H9 (cell line): ENCODE results near the gene LRRC40. TPM values are rescaled to one million over a fixed set of nuclear protein-coding genes. Genes with fewer than 3 reads are reported as not detected.

Experiments
- DNase-seq: peaks from one replicate; pipeline ENCODE4 v3.0.0-alpha.2; 2017
- H2AFZ ChIP-seq: one replicate; pipeline ENCODE4 v1.6.1; 2013; ENCODE audit warnings: mild to moderate bottlenecking, low read length, control low read depth, moderate library complexity
- H2AK5ac ChIP-seq: 2 replicates; pipeline ENCODE4 v1.6.1; 2013; ENCODE audit warnings: low read length, control low read depth, mixed read lengths; ENCODE audit not compliant: insufficient read length
- H2BK120ac ChIP-seq: one replicate; pipeline ENCODE4 v1.6.1; 2013; ENCODE audit warnings: low read depth, mild to moderate bottlenecking, low read length, control low read depth, inconsistent platforms; ENCODE audit not compliant: poor library complexity, severe bottlenecking
- H2BK12ac ChIP-seq: 2 replicates; pipeline ENCODE4 v1.6.1; 2013; ENCODE audit warnings: low read length, control low read depth, mixed read lengths, low read depth; ENCODE audit not compliant: insufficient read length
- H2BK15ac ChIP-seq: 2 replicates; pipeline ENCODE4 v1.6.1; 2013; ENCODE audit warnings: low read depth, low read length, control low read depth
- H2BK20ac ChIP-seq: one replicate; pipeline ENCODE4 v1.6.1; 2013; ENCODE audit warnings: low read depth, mild to moderate bottlenecking, low read length, control low read depth, inconsistent platforms; ENCODE audit not compliant: poor library complexity, severe bottlenecking
- H2BK5ac ChIP-seq: 2 replicates; pipeline ENCODE4 v1.6.1; 2013; ENCODE audit warnings: low read length, control low read depth, mixed read lengths; ENCODE audit not compliant: insufficient read length
- H3K14ac ChIP-seq: 2 replicates; pipeline ENCODE4 v1.6.1; 2013; ENCODE audit warnings: low read length, control low read depth; ENCODE audit not compliant: insufficient read depth
- H3K18ac ChIP-seq: 2 replicates; pipeline ENCODE4 v1.6.1; 2013; ENCODE audit warnings: low read depth, mild to moderate bottlenecking, mixed read lengths, low read length, control low read depth; ENCODE audit not compliant: insufficient read length
- H3K23ac ChIP-seq: 2 replicates; pipeline ENCODE4 v1.6.1; 2013; ENCODE audit warnings: low read length, control low read depth, mixed read lengths, low read depth; ENCODE audit not compliant: insufficient read length
- H3K23me2 ChIP-seq: 2 replicates; pipeline ENCODE4 v1.6.1; 2013; ENCODE audit warnings: low read depth, mild to moderate bottlenecking, mixed read lengths, low read length, control low read depth; ENCODE audit not compliant: insufficient read length, poor library complexity, severe bottlenecking
- H3K27ac ChIP-seq: 2 replicates; pipeline ENCODE4 v1.5.1; 2013; ENCODE audit warnings: low read length, control low read depth, mixed read lengths, low read depth; ENCODE audit not compliant: insufficient read length
- H3K27me3 ChIP-seq: 2 replicates; pipeline ENCODE4 v1.6.1; 2013; ENCODE audit warnings: low read length, control low read depth, inconsistent platforms; ENCODE audit not compliant: insufficient read depth
- H3K4ac ChIP-seq: 2 replicates; pipeline ENCODE4 v1.6.1; 2013; ENCODE audit warnings: low read depth, mild to moderate bottlenecking, control low read depth, inconsistent platforms, low read length, moderate library complexity
- H3K4me1 ChIP-seq: 2 replicates; pipeline ENCODE4 v1.6.1; 2013; ENCODE audit warnings: low read length, control low read depth, inconsistent platforms; ENCODE audit not compliant: insufficient read depth
- H3K4me2 ChIP-seq: 2 replicates; pipeline ENCODE4 v1.6.1; 2013; ENCODE audit warnings: low read length, control low read depth, mixed read lengths; ENCODE audit not compliant: insufficient read length, insufficient read depth
- H3K56ac ChIP-seq: 2 replicates; pipeline ENCODE4 v1.6.1; 2013; ENCODE audit warnings: low read depth, mild to moderate bottlenecking, mixed read lengths, low read length, control low read depth; ENCODE audit not compliant: insufficient read length
- H3K79me1 ChIP-seq: 2 replicates; pipeline ENCODE4 v1.6.1; 2013; ENCODE audit warnings: low read depth, mild to moderate bottlenecking, moderate library complexity, low read length, control low read depth, inconsistent platforms; ENCODE audit not compliant: insufficient read depth, poor library complexity, severe bottlenecking
- H3K79me2 ChIP-seq: 2 replicates; pipeline ENCODE4 v1.6.1; 2013; ENCODE audit warnings: low read length, control low read depth, inconsistent platforms; ENCODE audit not compliant: insufficient read depth
- H3K9ac ChIP-seq: 2 replicates; pipeline ENCODE4 v1.6.1; 2013; ENCODE audit warnings: low read length, control low read depth, mixed read lengths; ENCODE audit not compliant: insufficient read length; ENCODE audit errors: extremely low read depth
- H3K9me3 ChIP-seq: one replicate; pipeline ENCODE4 v1.6.1; 2013; ENCODE audit warnings: low read depth, low read length, inconsistent platforms; ENCODE audit not compliant: control insufficient read depth
- H3T11ph ChIP-seq: one replicate; pipeline ENCODE4 v1.6.1; 2013; ENCODE audit warnings: mild to moderate bottlenecking, low read length, control low read depth, inconsistent platforms
- H4K20me1 ChIP-seq: one replicate; pipeline ENCODE4 v1.6.1; 2013; ENCODE audit not compliant: control insufficient read depth, insufficient read length, insufficient read depth
- H4K5ac ChIP-seq: 2 replicates; pipeline ENCODE4 v1.6.1; 2013; ENCODE audit warnings: low read depth, mild to moderate bottlenecking, mixed read lengths, low read length, control low read depth; ENCODE audit not compliant: insufficient read length
- H4K8ac ChIP-seq: replicated peaks from 2 replicates; pipeline ENCODE4 v1.6.1; 2013; ENCODE audit warnings: low read length, control low read depth, mixed read lengths, low read depth; ENCODE audit not compliant: insufficient read length
- H4K91ac ChIP-seq: 2 replicates; pipeline ENCODE4 v1.6.1; 2013; ENCODE audit warnings: low read depth, mild to moderate bottlenecking, moderate library complexity, mixed read lengths, low read length, control low read depth; ENCODE audit not compliant: insufficient read length
- H3K27ac Mint-ChIP-seq, 3 experiments: 2 replicates in 2 of 3; 3 replicates in 1 of 3; pipeline ENCODE4 v1.8.0; 2020 to 2021; ENCODE audit warnings: mixed read lengths in 3 of 3, mild to moderate bottlenecking in 1 of 3, moderate library complexity in 1 of 3
- H3K27me3 Mint-ChIP-seq: 2 replicates; pipeline ENCODE4 v1.8.0; 2021; ENCODE audit warnings: low read depth, mild to moderate bottlenecking, moderate library complexity, mixed read lengths
- H3K36me3 Mint-ChIP-seq, 3 experiments: 2 replicates in 2 of 3; 3 replicates in 1 of 3; pipeline ENCODE4 v1.8.0; 2020 to 2021; ENCODE audit warnings: low read depth in 3 of 3, mixed read lengths in 3 of 3; ENCODE audit not compliant: insufficient read depth in 1 of 3
- H3K4me1 Mint-ChIP-seq, 2 experiments: 2 replicates each; pipeline ENCODE4 v1.8.0; 2020; ENCODE audit warnings: mixed read lengths in 2 of 2
- H3K4me3 Mint-ChIP-seq, 2 experiments: 2 replicates in 1 of 2; 3 replicates in 1 of 2; pipeline ENCODE4 v1.8.0; 2020 to 2021; ENCODE audit warnings: mild to moderate bottlenecking in 2 of 2, mixed read lengths in 2 of 2, moderate library complexity in 1 of 2
- H3K9me3 Mint-ChIP-seq, 2 experiments: 2 replicates in 1 of 2; 3 replicates in 1 of 2; pipeline ENCODE4 v1.8.0; 2020; ENCODE audit warnings: mild to moderate bottlenecking in 2 of 2, mixed read lengths in 2 of 2, moderate library complexity in 1 of 2
- total RNA-seq: library from RNA; stranded (reverse); gene quantifications from 2 replicates; pipeline ENCODE4 v1.2.1, GENCODE V29; 2021
- TF ChIP-seq, protein P1 (sequence below): fragments of 200-600 bp; sonication (generic); conservative IDR thresholded peaks from 3 replicates; pipeline ENCODE4 v1.8.0; 2021; ENCODE audit warnings: antibody characterized with exemption, mild to moderate bottlenecking

Gene LRRC40
- total RNA-seq, 1 experiment from 2014 or later = 27.6 TPM

DNA sequence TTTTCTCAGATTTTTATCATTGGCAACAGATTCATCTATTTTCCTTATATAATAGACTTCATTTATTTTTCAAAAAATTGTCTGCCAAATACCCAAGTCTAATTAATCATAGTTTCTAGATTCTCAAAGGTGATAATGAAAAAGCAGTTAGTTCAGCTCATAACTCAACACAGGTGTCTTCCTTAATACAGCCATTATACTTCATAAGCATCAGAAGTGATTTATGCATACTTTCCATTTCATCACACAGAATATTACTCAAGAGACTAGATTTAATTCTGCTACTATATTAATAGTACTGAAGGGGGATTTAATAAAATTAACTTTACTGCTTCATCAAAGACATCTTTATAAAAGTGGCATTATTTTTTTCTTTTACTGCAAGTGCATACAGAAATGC, 34.6 kb upstream of the LRRC40 start:
- Mint-ChIP-seq H3K27ac (no peak overlapping the region), H3K27me3 (no peaks in the 10 kb centered on the region), H3K4me1 (no peaks in the 10 kb centered on the region), H3K36me3 (peaks cover 39 to 94% (median 76%) of the 10 kb centered on the region in 3 experiments; a peak in 6 of 7 replicates), H3K9me3 (no peaks in the 10 kb centered on the region), H3K4me3 (no peak overlapping the region)
- H3K4me2 ChIP-seq = no peak overlapping the region
- no peak overlapping the region for H2AK5ac ChIP-seq
- H3T11ph ChIP-seq = no peak overlapping the region
- no peak overlapping the region for H2BK20ac ChIP-seq
- H3K9ac ChIP-seq = no peak overlapping the region
- no peak overlapping the region for H2BK12ac ChIP-seq
- H3K9me3 ChIP-seq = no peaks in the 10 kb centered on the region
- H3K27ac ChIP-seq = no peak overlapping the region
- H3K14ac ChIP-seq = no peak overlapping the region
- no peak for DNase-seq
- no peaks in the 10 kb centered on the region for H3K23me2 ChIP-seq
- no peaks in the 10 kb centered on the region for H3K27me3 ChIP-seq
- H2BK5ac ChIP-seq = no peak overlapping the region
- no peak overlapping the region for H3K18ac ChIP-seq
- no peaks in the 10 kb centered on the region for H3K4me1 ChIP-seq
- H3K56ac ChIP-seq = no peak overlapping the region
- no peaks in the 10 kb centered on the region for H3K79me1 ChIP-seq
- H4K5ac ChIP-seq = no peak overlapping the region
- no peak overlapping the region for H3K4ac ChIP-seq
- no peak overlapping the region for H2BK120ac ChIP-seq
- TF ChIP-seq, protein P1, sequence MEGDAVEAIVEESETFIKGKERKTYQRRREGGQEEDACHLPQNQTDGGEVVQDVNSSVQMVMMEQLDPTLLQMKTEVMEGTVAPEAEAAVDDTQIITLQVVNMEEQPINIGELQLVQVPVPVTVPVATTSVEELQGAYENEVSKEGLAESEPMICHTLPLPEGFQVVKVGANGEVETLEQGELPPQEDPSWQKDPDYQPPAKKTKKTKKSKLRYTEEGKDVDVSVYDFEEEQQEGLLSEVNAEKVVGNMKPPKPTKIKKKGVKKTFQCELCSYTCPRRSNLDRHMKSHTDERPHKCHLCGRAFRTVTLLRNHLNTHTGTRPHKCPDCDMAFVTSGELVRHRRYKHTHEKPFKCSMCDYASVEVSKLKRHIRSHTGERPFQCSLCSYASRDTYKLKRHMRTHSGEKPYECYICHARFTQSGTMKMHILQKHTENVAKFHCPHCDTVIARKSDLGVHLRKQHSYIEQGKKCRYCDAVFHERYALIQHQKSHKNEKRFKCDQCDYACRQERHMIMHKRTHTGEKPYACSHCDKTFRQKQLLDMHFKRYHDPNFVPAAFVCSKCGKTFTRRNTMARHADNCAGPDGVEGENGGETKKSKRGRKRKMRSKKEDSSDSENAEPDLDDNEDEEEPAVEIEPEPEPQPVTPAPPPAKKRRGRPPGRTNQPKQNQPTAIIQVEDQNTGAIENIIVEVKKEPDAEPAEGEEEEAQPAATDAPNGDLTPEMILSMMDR = no peak
- H3K23ac ChIP-seq = no peak overlapping the region
- H4K20me1 ChIP-seq = no peaks in the 10 kb centered on the region
- no peak overlapping the region for H2AFZ ChIP-seq
- H4K91ac ChIP-seq = no peak overlapping the region
- no peaks in the 10 kb centered on the region for H3K79me2 ChIP-seq
- H2BK15ac ChIP-seq = no peak overlapping the region
- H4K8ac ChIP-seq = no peak overlapping the region
